Fibroblast of skin of left quadriceps (primary cell): ENCODE measurements around the gene TAF1D.
"Not testable (repeated sequence)": the region's sequence is repeated elsewhere in the genome, so short reads cannot be mapped to it uniquely, and the experiment has no call there.

Source experiments
- DNase-seq, 2 experiments: peaks; one replicate each; pipeline ENCODE4 v3.0.0-alpha.2; 2013; ENCODE audit warnings: low read depth in 2 of 2

TAF1D gene, protein sequence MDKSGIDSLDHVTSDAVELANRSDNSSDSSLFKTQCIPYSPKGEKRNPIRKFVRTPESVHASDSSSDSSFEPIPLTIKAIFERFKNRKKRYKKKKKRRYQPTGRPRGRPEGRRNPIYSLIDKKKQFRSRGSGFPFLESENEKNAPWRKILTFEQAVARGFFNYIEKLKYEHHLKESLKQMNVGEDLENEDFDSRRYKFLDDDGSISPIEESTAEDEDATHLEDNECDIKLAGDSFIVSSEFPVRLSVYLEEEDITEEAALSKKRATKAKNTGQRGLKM

DNA sequence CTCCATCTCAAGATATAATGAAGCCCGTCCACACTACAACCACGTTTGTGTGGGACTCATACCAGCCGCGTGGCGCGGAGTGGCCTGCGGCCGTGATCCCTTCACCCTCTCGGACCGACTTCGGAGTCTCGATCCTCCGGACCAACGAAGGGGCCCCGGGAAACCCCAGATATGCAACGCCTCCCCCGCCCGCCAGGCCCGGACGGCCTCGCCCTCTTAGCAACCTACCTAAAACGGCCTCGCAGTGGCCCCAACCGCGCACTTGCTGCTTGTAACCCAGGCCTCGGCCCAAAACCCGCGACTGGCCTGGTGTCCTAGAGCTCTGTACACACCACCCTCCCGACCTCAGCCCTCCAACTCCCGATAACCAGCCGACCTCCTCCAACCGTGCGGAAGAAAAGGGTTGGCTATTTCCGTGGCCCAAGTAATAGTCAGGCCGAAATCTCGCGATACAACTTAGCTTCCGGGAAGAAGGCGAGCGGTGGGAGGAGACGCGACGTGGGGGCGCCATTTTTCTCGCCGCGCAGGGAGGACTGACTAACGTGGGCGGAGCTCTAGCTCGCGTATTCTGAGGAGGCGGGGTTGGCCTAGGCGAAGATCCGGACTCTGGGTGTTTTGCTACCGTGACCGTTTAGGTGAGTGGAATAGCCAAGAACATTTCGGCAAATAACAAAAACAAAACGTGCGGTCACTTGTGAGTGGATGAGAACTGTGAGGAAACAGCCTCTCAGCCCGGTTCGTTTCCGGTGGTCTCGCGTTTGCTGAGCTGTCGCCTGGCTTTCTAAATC, at the start of gene TAF1D, which contains the start of gene C11orf54:
TSS of gene TAF1D (minus strand) at position 402 of the 788 bp plus-strand sequence. CDS start 2,191 bp downstream, outside the sequence.
TSS of gene C11orf54 (plus strand) at position 579 of the 788 bp plus-strand sequence. CDS start 5,722 bp downstream, outside the sequence.
- peak; percentile 96 for DNase-seq

DNA sequence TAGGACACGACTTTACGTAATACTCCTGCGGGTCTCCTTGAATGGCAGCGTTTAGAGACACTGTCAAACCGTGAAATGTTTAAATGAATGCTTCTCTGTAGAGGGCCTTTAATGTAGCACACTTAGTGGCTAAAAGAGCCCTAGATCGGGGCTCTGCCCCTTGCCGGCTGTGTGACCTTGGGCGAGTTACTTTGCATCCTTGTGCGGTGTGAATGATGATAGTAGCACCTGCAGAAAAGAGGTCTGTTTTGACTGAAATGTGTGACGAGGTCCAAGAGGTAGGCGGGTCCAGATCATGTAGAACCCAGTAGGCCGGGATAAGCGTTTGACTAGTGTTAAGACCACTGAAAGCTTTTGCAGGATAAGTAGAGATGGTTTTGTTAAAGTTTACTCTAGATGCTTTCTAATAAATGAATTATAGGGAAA, 43.7 kb upstream of the TAF1D start:
- DNase-seq: no peak

- peak; percentile 85 to 86 for DNase-seq
These were observed 43.0 kb upstream of the TAF1D start, which contains the start of gene MED17 for GRCh38 chr11:93784145-93784934. TSS of gene MED17 (plus strand) at chr11:93784282. CDS start at chr11:93784514, 232 bp downstream.

- DNase-seq: no peak
These were observed 42.5 kb upstream of the TAF1D start for GRCh38 chr11:93783765-93784144.

- DNase-seq: no peak
These were observed 42.1 kb upstream of the TAF1D start for GRCh38 chr11:93783362-93783761.

DNA sequence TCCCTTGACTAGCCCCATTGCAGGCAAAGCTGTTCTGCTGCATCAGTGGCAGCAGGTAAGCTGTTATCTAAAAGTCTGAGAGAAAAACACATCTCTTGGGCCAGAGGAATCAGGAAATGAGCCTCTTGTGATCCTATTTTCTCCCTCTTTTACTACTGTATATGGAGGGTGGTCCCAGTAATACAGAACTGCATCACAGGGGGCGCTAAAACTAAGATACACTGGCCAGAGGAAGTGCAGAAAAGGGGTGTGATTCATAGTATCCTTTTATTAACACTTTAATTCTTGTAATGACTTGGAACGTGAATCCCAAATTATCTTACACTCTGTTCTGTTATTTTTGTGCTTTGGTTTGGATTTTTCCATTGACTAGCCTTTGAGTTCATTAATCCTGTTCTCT, 34.0 kb upstream of the TAF1D start:
- DNase-seq: no peak

- not testable (repeated sequence) for DNase-seq
These were observed 33.3 kb upstream of the TAF1D start for GRCh38 chr11:93774560-93774959.

GRCh38 chr11:93773601-93774200, 32.4 kb upstream of the TAF1D start:
- no peak for DNase-seq

- DNase-seq: no peak
These were observed 31.8 kb upstream of the TAF1D start for GRCh38 chr11:93773045-93773477.

DNA sequence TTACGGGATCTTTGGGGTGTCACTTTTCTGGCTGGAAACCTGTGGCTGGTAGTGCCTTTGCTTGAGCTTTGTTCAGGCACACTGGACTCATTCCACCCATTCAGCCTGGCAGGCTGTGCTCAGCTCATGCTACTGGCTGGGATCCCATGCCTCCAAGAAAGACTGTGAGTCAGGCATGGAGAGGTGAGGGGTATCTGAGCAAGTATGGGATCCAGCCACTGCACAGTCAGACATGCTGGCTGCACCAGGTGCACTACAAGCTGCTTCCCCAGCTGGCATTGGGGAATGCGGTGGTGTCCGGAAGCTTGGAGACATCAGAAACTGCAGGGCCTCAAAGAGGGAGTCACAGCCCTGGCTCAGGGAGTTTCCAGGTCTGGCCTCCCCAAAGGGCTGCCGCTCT, 30.8 kb upstream of the TAF1D start:
- DNase-seq: no peak

- DNase-seq: no peak
These were observed 28.9 kb upstream of the TAF1D start for GRCh38 chr11:93770160-93770559.

- DNase-seq: no peak
These were observed 25.7 kb upstream of the TAF1D start for GRCh38 chr11:93767018-93767417.

- no peak for DNase-seq
These were observed 25.2 kb upstream of the TAF1D start for GRCh38 chr11:93766504-93766903.

GRCh38 chr11:93765551-93765950, 24.3 kb upstream of the TAF1D start:
- no peak for DNase-seq

- DNase-seq: no peak
These were observed 20.6 kb upstream of the TAF1D start for GRCh38 chr11:93761910-93762309.

- not testable (repeated sequence) for DNase-seq
These were observed 17.8 kb upstream of the TAF1D start for GRCh38 chr11:93759123-93759522.

- no peak for DNase-seq
These were observed 16.9 kb upstream of the TAF1D start for GRCh38 chr11:93757924-93758865.

DNA sequence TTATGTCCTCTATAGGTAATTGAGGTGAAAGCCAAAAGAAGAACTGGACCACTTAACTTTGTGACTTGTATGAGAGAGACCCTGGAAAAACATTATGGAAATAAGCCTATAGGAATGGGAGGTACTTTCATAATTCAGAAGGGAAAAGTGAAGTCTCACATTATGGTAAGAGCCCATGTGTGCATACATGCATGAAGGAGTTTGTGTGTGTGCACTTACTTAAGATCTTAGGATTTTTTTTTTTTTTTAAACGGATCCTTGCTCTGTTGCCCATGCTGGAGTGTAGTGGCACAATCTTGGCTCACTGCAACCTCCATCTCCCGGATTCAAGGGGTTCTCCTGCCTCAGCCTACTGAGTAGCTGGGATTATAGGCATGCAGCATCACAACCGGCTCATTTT, 16.0 kb upstream of the TAF1D start:
- no peak for DNase-seq

GRCh38 chr11:93756748-93757147, 15.5 kb upstream of the TAF1D start:
- no peak for DNase-seq

DNA sequence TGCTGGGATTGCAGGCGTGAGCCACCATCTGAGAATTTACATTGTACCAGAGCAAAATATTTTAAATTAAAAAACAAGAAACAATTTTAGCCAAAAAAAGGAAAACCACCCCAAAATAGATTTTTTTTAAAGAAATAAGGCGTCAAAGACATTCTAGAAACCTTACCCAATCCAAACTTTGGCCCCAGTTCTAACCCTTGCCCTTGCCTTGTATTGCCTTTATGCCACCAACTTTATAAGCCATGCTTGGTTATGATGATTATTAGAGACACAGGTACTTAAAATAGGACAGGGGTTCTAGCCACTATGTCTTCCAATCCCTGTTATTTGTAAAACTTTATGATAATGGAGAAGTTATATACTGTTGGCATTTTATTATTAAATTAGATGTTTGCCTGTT, 11.9 kb upstream of the TAF1D start:
- DNase-seq: no peak
